PC-3 (cell line): ENCODE results near the gene THY1. TPM values are rescaled to one million over a fixed set of nuclear protein-coding genes. Genes with fewer than 3 reads are reported as not detected.
"Not testable (repeated sequence)": the region's sequence is repeated elsewhere in the genome, so short reads cannot be mapped to it uniquely, and the experiment has no call there.

Experiments
- ATAC-seq: fragments of 200-7000 bp; cut with Tn5 transposase; 2 replicates; pipeline ENCODE4 v1.9.1; 2020; ENCODE audit warnings: mild to moderate bottlenecking, moderate library complexity
- BruUV-seq: library from RNA; stranded (reverse); fragments of 400-500 nt; replicated peaks from 2 replicates; lab custom pipeline; 2021; lab: Mats Ljungman, UMichigan
- CTCF ChIA-PET: fragments of 300-600 bp; sonication (Branson Sonifier 250); formaldehyde crosslinking; loops from one replicate; lab custom pipeline; 2022; ENCODE audit warnings: antibody characterized with exemption; lab: Charles Lee
- POLR2A ChIA-PET: fragments of 300-600 bp; sonication (Branson Sonifier 250); formaldehyde crosslinking; loops from one replicate; lab custom pipeline; 2022; ENCODE audit warnings: antibody characterized with exemption; ENCODE audit not compliant: unreplicated experiment; lab: Charles Lee
- DNase-seq: peaks from one replicate; pipeline ENCODE4 v3.0.0-alpha.2; 2015
- H2AFZ ChIP-seq: fragments of 300-600 bp; sonication (generic); 2 replicates; pipeline ENCODE4 v1.6.0; 2016; ENCODE audit warnings: antibody characterized with exemption, low read length
- H3F3A ChIP-seq: fragments of 300-600 bp; sonication (generic); one replicate; pipeline ENCODE4 v1.6.0; 2017; ENCODE audit warnings: antibody characterized with exemption, low read length, control low read depth, mild to moderate bottlenecking; ENCODE audit not compliant: unreplicated experiment
- H3K27ac ChIP-seq: fragments of 300-600 bp; sonication (generic); 2 replicates; pipeline ENCODE4 v1.5.1; 2016; ENCODE audit warnings: mild to moderate bottlenecking, low read length
- H3K27me3 ChIP-seq: fragments of 300-600 bp; sonication (generic); 2 replicates; pipeline ENCODE4 v1.6.1; 2016; ENCODE audit warnings: low read length, mixed read lengths
- H3K36me3 ChIP-seq: fragments of 300-600 bp; sonication (generic); 2 replicates; pipeline ENCODE4 v1.6.1; 2016; ENCODE audit warnings: low read depth, mixed run types, low read length, mixed read lengths
- H3K4me1 ChIP-seq: fragments of 300-600 bp; sonication (generic); 2 replicates; pipeline ENCODE4 v1.5.1; 2016; ENCODE audit warnings: low read length; ENCODE audit not compliant: insufficient read depth
- H3K4me2 ChIP-seq: fragments of 300-600 bp; sonication (generic); 2 replicates; pipeline ENCODE4 v1.6.0; 2016; ENCODE audit warnings: low read length
- H3K4me3 ChIP-seq: fragments of 300-600 bp; sonication (generic); 2 replicates; pipeline ENCODE4 v1.5.1; 2016; ENCODE audit warnings: mild to moderate bottlenecking, low read length, mixed read lengths
- H3K79me2 ChIP-seq: fragments of 300-600 bp; sonication (generic); 2 replicates; pipeline ENCODE4 v1.6.1; 2017; ENCODE audit warnings: low read length, mixed read lengths
- H3K9ac ChIP-seq: fragments of 300-600 bp; sonication (generic); 2 replicates; pipeline ENCODE4 v1.6.0; 2016; ENCODE audit warnings: mild to moderate bottlenecking, low read length
- H3K9me2 ChIP-seq: fragments of 300-600 bp; sonication (generic); replicated peaks from 2 replicates; pipeline ENCODE4 v1.6.1; 2016; ENCODE audit warnings: mixed run types, low read length, mixed read lengths
- H3K9me3 ChIP-seq: fragments of 300-600 bp; sonication (generic); 2 replicates; pipeline ENCODE4 v1.6.1; 2016; ENCODE audit warnings: low read length, mixed read lengths
- H4K20me1 ChIP-seq: fragments of 300-600 bp; sonication (generic); 2 replicates; pipeline ENCODE4 v1.6.1; 2016; ENCODE audit warnings: low read length, mixed read lengths
- EZH2 ChIP-seq: fragments of 300-600 bp; sonication (generic); IDR thresholded peaks from one replicate; pipeline ENCODE4 v1.6.1; 2017; ENCODE audit warnings: antibody characterized with exemption, mild to moderate bottlenecking, low read length; ENCODE audit not compliant: unreplicated experiment
- EZH2phosphoT487 ChIP-seq: fragments of 300-600 bp; sonication (generic); IDR thresholded peaks from 2 replicates; pipeline ENCODE4 v1.6.1; 2018; ENCODE audit warnings: mild to moderate bottlenecking, antibody characterized with exemption, low read length, borderline replicate concordance
- intact Hi-C: fragments of 100-400 bp; cut with micrococcal nuclease; formaldehyde crosslinking; loops from 2 replicates; pipeline ENCODE4 v1.9.0; 2023
- total RNA-seq: library from RNA; depleted of rRNA; stranded (reverse); fragments of >200 nt; gene quantifications from 2 replicates; pipeline ENCODE4 v1.2.3, GENCODE V29; 2014
- TF ChIP-seq, protein P1 (sequence below): fragments of 300-600 bp; sonication (generic); conservative IDR thresholded peaks from 2 replicates; pipeline ENCODE4 v1.5.1; 2017; ENCODE audit warnings: antibody characterized with exemption, low read depth, mild to moderate bottlenecking, low read length

The THY1 gene
- total RNA-seq, 1 experiment from 2014 or later = not detected

DNA sequence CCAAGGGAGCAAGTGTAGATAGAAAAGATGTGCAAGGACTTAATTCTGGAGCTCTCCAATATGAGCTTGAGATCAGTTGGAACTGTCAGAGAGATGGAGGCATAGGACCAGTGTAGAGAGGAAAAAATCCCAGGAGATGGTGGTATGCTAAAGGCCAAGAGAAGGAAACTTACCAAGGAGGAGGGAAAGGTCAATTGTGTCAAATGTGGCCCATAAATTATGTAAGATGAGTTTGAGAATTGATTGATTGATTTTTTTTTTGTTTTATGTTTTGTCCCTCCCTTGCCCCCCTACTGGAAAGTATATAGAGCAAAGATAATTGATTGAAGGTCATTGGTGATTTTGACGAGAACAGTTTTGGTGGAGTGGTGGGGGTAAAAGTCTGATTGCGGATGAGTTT, 38.6 kb downstream of the THY1 start:
- Histone ChIP-seq H3K9me2 (no peaks in the 10 kb centered on the region), H3K27ac (no peak overlapping the region), H2AFZ (no peak overlapping the region), H3K36me3 (no peaks in the 10 kb centered on the region), H3K9ac (no peak overlapping the region), H3F3A (no peaks in the 10 kb centered on the region), H3K4me2 (no peak overlapping the region), H3K4me3 (no peak overlapping the region), H4K20me1 (no peaks in the 10 kb centered on the region), H3K9me3 (no peaks in the 10 kb centered on the region), H3K27me3 (no peaks in the 10 kb centered on the region), H3K79me2 (no peaks in the 10 kb centered on the region), H3K4me1 (peaks cover 25% of the 10 kb centered on the region)
- no peak for DNase-seq
- no peak for ATAC-seq
- ChIA-PET CTCF (interaction anchor here (0.6 kb wide), 1 partner anchor 41 kb away, joined by 9 read pairs; no protein-coding TSS in a partner anchor), POLR2A (interaction anchor here (0.7 kb wide), 1 partner anchor 170 kb away, joined by 3 read pairs; no protein-coding TSS in a partner anchor)
- intact Hi-C loops = no loop called here
- BruUV-seq = no TSS peak
- no peak for TF ChIP-seq EZH2
- no peak for TF ChIP-seq EZH2phosphoT487
- TF ChIP-seq, protein P1, sequence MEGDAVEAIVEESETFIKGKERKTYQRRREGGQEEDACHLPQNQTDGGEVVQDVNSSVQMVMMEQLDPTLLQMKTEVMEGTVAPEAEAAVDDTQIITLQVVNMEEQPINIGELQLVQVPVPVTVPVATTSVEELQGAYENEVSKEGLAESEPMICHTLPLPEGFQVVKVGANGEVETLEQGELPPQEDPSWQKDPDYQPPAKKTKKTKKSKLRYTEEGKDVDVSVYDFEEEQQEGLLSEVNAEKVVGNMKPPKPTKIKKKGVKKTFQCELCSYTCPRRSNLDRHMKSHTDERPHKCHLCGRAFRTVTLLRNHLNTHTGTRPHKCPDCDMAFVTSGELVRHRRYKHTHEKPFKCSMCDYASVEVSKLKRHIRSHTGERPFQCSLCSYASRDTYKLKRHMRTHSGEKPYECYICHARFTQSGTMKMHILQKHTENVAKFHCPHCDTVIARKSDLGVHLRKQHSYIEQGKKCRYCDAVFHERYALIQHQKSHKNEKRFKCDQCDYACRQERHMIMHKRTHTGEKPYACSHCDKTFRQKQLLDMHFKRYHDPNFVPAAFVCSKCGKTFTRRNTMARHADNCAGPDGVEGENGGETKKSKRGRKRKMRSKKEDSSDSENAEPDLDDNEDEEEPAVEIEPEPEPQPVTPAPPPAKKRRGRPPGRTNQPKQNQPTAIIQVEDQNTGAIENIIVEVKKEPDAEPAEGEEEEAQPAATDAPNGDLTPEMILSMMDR = no peak

DNA sequence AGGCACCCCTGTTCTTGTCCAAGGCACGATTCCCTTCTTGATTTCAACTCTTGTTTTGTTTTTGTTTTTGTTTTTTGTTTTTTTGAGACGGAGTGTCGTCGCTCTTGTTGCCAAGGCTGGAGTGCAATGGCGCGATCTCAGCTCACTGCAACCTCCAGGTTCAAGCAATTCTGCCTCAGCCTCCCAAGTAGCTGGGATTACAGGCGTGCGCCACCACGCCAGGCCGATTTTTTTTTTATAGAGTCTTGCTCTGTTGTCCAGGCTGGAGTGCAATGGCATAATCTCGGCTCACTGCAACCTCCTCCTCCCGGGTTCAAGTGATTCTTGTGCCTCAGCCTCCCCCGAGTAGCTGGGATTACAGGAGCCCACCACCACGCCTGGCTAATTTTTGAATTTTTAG, 40.5 kb downstream of the THY1 start:
- H3K27me3 ChIP-seq, H3K79me2 ChIP-seq, H3K36me3 ChIP-seq, intact Hi-C loops, BruUV-seq, H3K9me2 ChIP-seq, DNase-seq, POLR2A ChIA-PET, H3K9me3 ChIP-seq, H3K27ac ChIP-seq, H3F3A ChIP-seq, H4K20me1 ChIP-seq, ATAC-seq: not testable (repeated sequence)
- H3K4me2 ChIP-seq = peak overlapping the region; percentile 99
- peak overlapping the region; percentile 63; the same call in 1 of the 2 replicates for H3K9ac ChIP-seq
- H3K4me1 ChIP-seq = peaks cover 30% of the 10 kb centered on the region
- H3K4me3 ChIP-seq = peak overlapping the region; percentile 80; the same call in 1 of the 2 replicates
- CTCF ChIA-PET = interaction anchor here (1.8 to 2.0 kb wide), 2 partner anchors 44 to 92 kb away, joined by 8 to 14 read pairs; no protein-coding TSS in a partner anchor
- peak overlapping the region; percentile 82 for H2AFZ ChIP-seq

DNA sequence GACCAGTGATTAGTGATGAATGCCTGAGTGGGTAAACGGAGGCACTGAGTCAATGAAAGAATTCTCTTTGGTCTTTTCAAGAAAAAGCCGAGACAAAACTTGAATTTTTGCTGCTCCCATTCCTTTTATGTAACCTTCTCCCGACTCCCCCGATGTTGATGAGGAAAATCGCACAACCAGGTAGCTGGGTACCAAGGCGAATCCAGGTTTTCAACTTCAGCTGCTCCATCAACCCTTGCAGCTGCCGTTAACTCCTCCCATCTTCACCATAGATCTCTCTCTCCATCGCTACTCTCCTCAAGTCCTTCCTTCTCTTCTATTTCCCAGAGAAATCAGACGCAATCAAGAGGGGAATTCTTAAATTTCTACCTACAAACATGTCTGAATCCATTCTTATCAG, 40.9 kb downstream of the THY1 start:
- H3K79me2 ChIP-seq = no peaks in the 10 kb centered on the region
- no peaks in the 10 kb centered on the region for H3K36me3 ChIP-seq
- no peaks in the 10 kb centered on the region for H4K20me1 ChIP-seq
- peaks cover 34% of the 10 kb centered on the region for H3K4me1 ChIP-seq
- TF ChIP-seq, protein P1 = no peak
- TF ChIP-seq EZH2phosphoT487 = no peak
- TF ChIP-seq EZH2 = no peak
- intact Hi-C loops = no loop called here
- DNase-seq (no peak), ATAC-seq (no peak)
- peak overlapping the region; percentile 25 for H3K27ac ChIP-seq
- ChIA-PET POLR2A (no interaction called here), CTCF (interaction anchor here (1.8 to 2.0 kb wide), 2 partner anchors 44 to 93 kb away, joined by 8 to 14 read pairs; no protein-coding TSS in a partner anchor)
- no peaks in the 10 kb centered on the region for H3F3A ChIP-seq
- H3K9ac ChIP-seq = peak overlapping the region; percentile 63
- peak overlapping the region; percentile 82 for H2AFZ ChIP-seq
- H3K4me3 ChIP-seq = peak overlapping the region; percentile 80
- no peaks in the 10 kb centered on the region for H3K9me2 ChIP-seq
- TSS peak; percentile 93 for BruUV-seq
- H3K27me3 ChIP-seq = no peaks in the 10 kb centered on the region
- H3K9me3 ChIP-seq = no peaks in the 10 kb centered on the region
- peak overlapping the region; percentile 99 for H3K4me2 ChIP-seq
